ENCODE results near the gene APOBEC3B. TPM values are rescaled to one million over a fixed set of nuclear protein-coding genes. Genes with fewer than 3 reads are reported as not detected.
A peak's percentile ranks its signal among the peaks of the same experiment; 100 is the strongest.

Gene APOBEC3B
- polyA plus RNA-seq, 1 of the 3 experiments (the other 2 are of a cell fraction) = not detected

DNA sequence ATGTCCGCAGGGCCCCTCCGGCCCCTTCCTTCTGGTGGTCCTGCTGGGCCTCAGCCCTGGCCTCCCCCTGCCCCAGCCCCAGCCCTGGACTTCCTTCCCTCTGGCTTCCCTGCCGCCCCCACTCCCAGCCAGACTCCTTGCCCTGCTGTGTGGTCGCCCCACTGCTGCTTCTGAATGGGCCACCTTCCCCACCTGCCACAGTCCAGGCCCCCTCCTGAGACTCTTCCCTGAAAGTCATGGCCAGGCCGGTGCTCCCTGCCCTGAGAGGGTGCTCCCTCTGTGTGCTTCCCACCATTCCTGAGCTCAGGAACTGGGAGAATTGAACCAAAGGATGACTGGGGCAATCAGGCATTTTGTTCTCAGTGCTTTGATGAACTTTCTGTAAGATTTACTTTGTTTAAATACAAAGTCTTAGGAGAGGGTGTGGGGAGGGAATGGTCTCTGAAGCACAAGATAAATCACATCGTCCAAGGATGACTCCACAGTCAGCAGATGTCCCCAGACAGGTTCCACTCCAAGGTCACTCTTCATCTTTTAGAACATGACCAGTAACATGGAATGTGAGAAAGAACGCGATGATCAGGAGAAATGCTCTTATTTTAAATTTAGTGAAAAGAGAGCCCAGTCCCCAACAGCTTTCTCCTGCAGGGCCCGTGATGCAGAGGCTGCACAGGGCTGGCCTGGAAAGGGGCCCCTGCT, 39.6 kb downstream of the APOBEC3B start:
- Histone ChIP-seq H3K79me2 (ENCODE audit: insufficient read depth) (no peaks in the 10 kb centered on the region), H3K36me3 (replicated peaks in 1 of 2; ENCODE audit: control insufficient read depth in 1 of 2, insufficient read depth in 2 of 2, low read length in 1 of 2) (no peaks in the 10 kb centered on the region), H3K9me2 (no peaks in the 10 kb centered on the region), H3K9ac (no peak overlapping the region), H3K4me2 (no peak overlapping the region), H3K4me3 (ENCODE audit: low read depth in 2 of 2, low read length in 1 of 2) (no peak overlapping the region), H2AFZ (ENCODE audit: low read depth) (no peak overlapping the region), H4K20me1 (ENCODE audit: insufficient read depth) (no peaks in the 10 kb centered on the region), H3K27me3 (ENCODE audit: insufficient read depth) (no peaks in the 10 kb centered on the region), H3K9me3 (no peaks in the 10 kb centered on the region), H3F3A (replicated peaks; ENCODE audit: insufficient read depth) (no peaks in the 10 kb centered on the region), H3K27ac (ENCODE audit: low read depth in 2 of 2, low read length in 1 of 2) (peak overlapping the region; percentile 19 to 49; a peak in 2 of 4 replicates), H3K4me1 (ENCODE audit: control insufficient read depth in 1 of 2, insufficient read depth in 2 of 2, low read depth in 1 of 2, low read length in 1 of 2) (peaks cover 0 to 6% of the 10 kb centered on the region in 2 experiments; a peak in 1 of 4 replicates)
- no peak for DNase-seq
- TF ChIP-seq TAF1 (IDR thresholded peaks at IDR 0.05; ENCODE audit: borderline replicate concordance, low read depth, low read length) = no peak
- TF ChIP-seq CTCF (IDR thresholded peaks at IDR 0.05) = no peak
- TF ChIP-seq POLR2AphosphoS5 (IDR thresholded peaks at IDR 0.05; ENCODE audit: low read depth, low read length) = no peak
- TF ChIP-seq NRF1 (IDR thresholded peaks at IDR 0.05; ENCODE audit: low read depth, low read length) = no peak
- TF ChIP-seq TCF12 (IDR thresholded peaks at IDR 0.05) = no peak
- TF ChIP-seq FOXJ3 (CRISPR knock-in tag; IDR thresholded peaks at IDR 0.05) = no peak
- TF ChIP-seq MXI1 (IDR thresholded peaks at IDR 0.05; ENCODE audit: low read depth, low read length) = no peak
- no peak for TF ChIP-seq YY1 (IDR thresholded peaks at IDR 0.05; ENCODE audit: low read depth)
- no peak for TF ChIP-seq RXRA (IDR thresholded peaks at IDR 0.05; ENCODE audit: borderline replicate concordance, low read depth)
- TF ChIP-seq SIN3A (IDR thresholded peaks at IDR 0.05; ENCODE audit: borderline replicate concordance, low read depth, low read length) = no peak
- TF ChIP-seq, protein P1, sequence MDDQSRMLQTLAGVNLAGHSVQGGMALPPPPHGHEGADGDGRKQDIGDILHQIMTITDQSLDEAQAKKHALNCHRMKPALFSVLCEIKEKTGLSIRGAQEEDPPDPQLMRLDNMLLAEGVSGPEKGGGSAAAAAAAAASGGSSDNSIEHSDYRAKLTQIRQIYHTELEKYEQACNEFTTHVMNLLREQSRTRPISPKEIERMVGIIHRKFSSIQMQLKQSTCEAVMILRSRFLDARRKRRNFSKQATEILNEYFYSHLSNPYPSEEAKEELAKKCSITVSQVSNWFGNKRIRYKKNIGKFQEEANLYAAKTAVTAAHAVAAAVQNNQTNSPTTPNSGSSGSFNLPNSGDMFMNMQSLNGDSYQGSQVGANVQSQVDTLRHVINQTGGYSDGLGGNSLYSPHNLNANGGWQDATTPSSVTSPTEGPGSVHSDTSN (IDR thresholded peaks at IDR 0.05) = no peak
- TF ChIP-seq EZH2phosphoT487 (IDR thresholded peaks at IDR 0.05; ENCODE audit: borderline replicate concordance, low read depth) = no peak
- TF ChIP-seq USF1 (IDR thresholded peaks at IDR 0.05; ENCODE audit: borderline replicate concordance, low read depth) = no peak
- no peak for TF ChIP-seq CHD2 (IDR thresholded peaks at IDR 0.05; ENCODE audit: low read length, partially characterized antibody)
- no peak for TF ChIP-seq EP300 (IDR thresholded peaks at IDR 0.05; ENCODE audit: borderline replicate concordance in 1 of 2, low read depth in 1 of 2, low read length in 1 of 2)
- TF ChIP-seq, protein P2, sequence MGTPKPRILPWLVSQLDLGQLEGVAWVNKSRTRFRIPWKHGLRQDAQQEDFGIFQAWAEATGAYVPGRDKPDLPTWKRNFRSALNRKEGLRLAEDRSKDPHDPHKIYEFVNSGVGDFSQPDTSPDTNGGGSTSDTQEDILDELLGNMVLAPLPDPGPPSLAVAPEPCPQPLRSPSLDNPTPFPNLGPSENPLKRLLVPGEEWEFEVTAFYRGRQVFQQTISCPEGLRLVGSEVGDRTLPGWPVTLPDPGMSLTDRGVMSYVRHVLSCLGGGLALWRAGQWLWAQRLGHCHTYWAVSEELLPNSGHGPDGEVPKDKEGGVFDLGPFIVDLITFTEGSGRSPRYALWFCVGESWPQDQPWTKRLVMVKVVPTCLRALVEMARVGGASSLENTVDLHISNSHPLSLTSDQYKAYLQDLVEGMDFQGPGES (IDR thresholded peaks at IDR 0.05; ENCODE audit: low read depth, low read length) = no peak
- TF ChIP-seq MAX (IDR thresholded peaks at IDR 0.05; ENCODE audit: low read depth) = no peak
- TF ChIP-seq, protein P3, sequence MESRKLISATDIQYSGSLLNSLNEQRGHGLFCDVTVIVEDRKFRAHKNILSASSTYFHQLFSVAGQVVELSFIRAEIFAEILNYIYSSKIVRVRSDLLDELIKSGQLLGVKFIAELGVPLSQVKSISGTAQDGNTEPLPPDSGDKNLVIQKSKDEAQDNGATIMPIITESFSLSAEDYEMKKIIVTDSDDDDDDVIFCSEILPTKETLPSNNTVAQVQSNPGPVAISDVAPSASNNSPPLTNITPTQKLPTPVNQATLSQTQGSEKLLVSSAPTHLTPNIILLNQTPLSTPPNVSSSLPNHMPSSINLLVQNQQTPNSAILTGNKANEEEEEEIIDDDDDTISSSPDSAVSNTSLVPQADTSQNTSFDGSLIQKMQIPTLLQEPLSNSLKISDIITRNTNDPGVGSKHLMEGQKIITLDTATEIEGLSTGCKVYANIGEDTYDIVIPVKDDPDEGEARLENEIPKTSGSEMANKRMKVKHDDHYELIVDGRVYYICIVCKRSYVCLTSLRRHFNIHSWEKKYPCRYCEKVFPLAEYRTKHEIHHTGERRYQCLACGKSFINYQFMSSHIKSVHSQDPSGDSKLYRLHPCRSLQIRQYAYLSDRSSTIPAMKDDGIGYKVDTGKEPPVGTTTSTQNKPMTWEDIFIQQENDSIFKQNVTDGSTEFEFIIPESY (IDR thresholded peaks at IDR 0.05; ENCODE audit: borderline replicate concordance, low read depth) = no peak
- POLR2A ChIA-PET = no interaction called here
- CTCF ChIA-PET = no interaction called here
- 100% methylated on average over 4 of the region's 9 CpGs for WGBS (ENCODE audit: low lambda C conversion rate)
